NB4 (cell line): ENCODE measurements around the gene ESRRG.

Source experiments
- CTCF ChIP-seq: IDR thresholded peaks from one replicate; pipeline ENCODE4 v1.5.1; 2012; ENCODE audit warnings: low read depth, low read length
- MAX ChIP-seq: IDR thresholded peaks from 2 replicates; pipeline ENCODE4 v1.6.1; 2011; ENCODE audit warnings: low read depth, low read length
- POLR2A ChIP-seq: IDR thresholded peaks from 2 replicates; pipeline ENCODE4 v1.6.1; 2011; ENCODE audit warnings: mild to moderate bottlenecking; ENCODE audit not compliant: insufficient read length; ENCODE audit errors: extremely low read depth

GRCh38 chr1:216475659-216476276, 247.5 kb downstream of the ESRRG start:
- TF ChIP-seq CTCF (no peak), POLR2A (no peak), MAX (no peak)
